ENCODE measurements around the gene RNF113B. TPM values are rescaled to one million over a fixed set of nuclear protein-coding genes. Genes with fewer than 3 reads are reported as not detected.

RNF113B gene
- total RNA-seq, 1 experiment from 2014 or later, result not detected

- CTCF ChIA-PET, result no interaction called here
- Histone ChIP-seq H3K27me3 (replicated peaks; ENCODE audit: control insufficient read depth, insufficient read depth, low read length) (no peaks in the 10 kb centered on the region), H3K36me3 (ENCODE audit: control insufficient read depth, insufficient read depth, low read length) (no peaks in the 10 kb centered on the region; the same call in 1 of the 2 replicates), H3K4me3 (ENCODE audit: low read depth, low read length) (no peak overlapping the region), H3K9me3 (no peaks in the 10 kb centered on the region), H3K4me1 (peaks cover 14% of the 10 kb centered on the region)
- Mint-ChIP-seq H3K9me3 (ENCODE audit: unreplicated experiment) (no peaks in the 10 kb centered on the region), H3K36me3 (ENCODE audit: insufficient read depth, unreplicated experiment) (peaks cover 35% of the 10 kb centered on the region), H3K27me3 (ENCODE audit: insufficient read depth, unreplicated experiment) (no peaks in the 10 kb centered on the region), H3K27ac (ENCODE audit: unreplicated experiment) (no peak overlapping the region), H3K4me1 (ENCODE audit: low read depth, unreplicated experiment) (peaks cover 31% of the 10 kb centered on the region), H3K4me3 (ENCODE audit: unreplicated experiment) (no peak overlapping the region)
- intact Hi-C loops (cut with micrococcal nuclease; ENCODE audit: unreplicated experiment), result no loop called here
- no peak for DNase-seq
- BruUV-seq (replicated peaks), result no TSS peak
- TF ChIP-seq CTCF (IDR thresholded peaks at IDR 0.05; ENCODE audit: insufficient read depth in 1 of 2, low read depth in 1 of 2, low read length in 1 of 2, severe bottlenecking in 1 of 2, unreplicated experiment in 1 of 2), result no peak
- POLR2A ChIA-PET, result no interaction called here
Observed at GRCh38 chr13:98182589-98182988, 5.5 kb upstream of the RNF113B start.

GRCh38 chr13:98182153-98182552 is 5.1 kb upstream of the RNF113B start:
- intact Hi-C loops (cut with micrococcal nuclease; ENCODE audit: unreplicated experiment), result no loop called here
- H3K4me1 ChIP-seq, result peaks cover 14% of the 10 kb centered on the region
- Mint-ChIP-seq H3K4me1 (ENCODE audit: low read depth, unreplicated experiment) (peaks cover 27% of the 10 kb centered on the region), H3K27ac (ENCODE audit: unreplicated experiment) (no peak overlapping the region), H3K36me3 (ENCODE audit: insufficient read depth, unreplicated experiment) (peaks cover 34% of the 10 kb centered on the region), H3K27me3 (ENCODE audit: insufficient read depth, unreplicated experiment) (no peaks in the 10 kb centered on the region), H3K9me3 (ENCODE audit: unreplicated experiment) (no peaks in the 10 kb centered on the region), H3K4me3 (ENCODE audit: unreplicated experiment) (no peak overlapping the region)
- H3K4me3 ChIP-seq (ENCODE audit: low read depth, low read length), result no peak overlapping the region
- TF ChIP-seq CTCF (IDR thresholded peaks at IDR 0.05; ENCODE audit: insufficient read depth in 1 of 2, low read depth in 1 of 2, low read length in 1 of 2, severe bottlenecking in 1 of 2, unreplicated experiment in 1 of 2), result no peak
- no peaks in the 10 kb centered on the region for H3K9me3 ChIP-seq
- DNase-seq, result no peak
- no peaks in the 10 kb centered on the region; the same call in 1 of the 2 replicates for H3K36me3 ChIP-seq (ENCODE audit: control insufficient read depth, insufficient read depth, low read length)
- no TSS peak for BruUV-seq (replicated peaks)
- CTCF ChIA-PET, result no interaction called here
- POLR2A ChIA-PET, result no interaction called here
- H3K27me3 ChIP-seq (replicated peaks; ENCODE audit: control insufficient read depth, insufficient read depth, low read length), result no peaks in the 10 kb centered on the region

GRCh38 chr13:98181111-98181815 is 4.2 kb upstream of the RNF113B start:
- Histone ChIP-seq H3K27me3 (replicated peaks; ENCODE audit: control insufficient read depth, insufficient read depth, low read length) (no peaks in the 10 kb centered on the region), H3K4me3 (ENCODE audit: low read depth, low read length) (no peak overlapping the region), H3K9me3 (no peaks in the 10 kb centered on the region), H3K4me1 (peaks cover 14% of the 10 kb centered on the region), H3K36me3 (ENCODE audit: control insufficient read depth, insufficient read depth, low read length) (peaks cover 1% of the 10 kb centered on the region)
- ChIA-PET POLR2A (no interaction called here), CTCF (no interaction called here)
- intact Hi-C loops (cut with micrococcal nuclease; ENCODE audit: unreplicated experiment), result no loop called here
- no peaks in the 10 kb centered on the region for H3K9me3 Mint-ChIP-seq (ENCODE audit: unreplicated experiment)
- BruUV-seq (replicated peaks), result no TSS peak
- no peak for TF ChIP-seq CTCF (IDR thresholded peaks at IDR 0.05; ENCODE audit: insufficient read depth in 1 of 2, low read depth in 1 of 2, low read length in 1 of 2, severe bottlenecking in 1 of 2, unreplicated experiment in 1 of 2)
- no peak for DNase-seq
- H3K36me3 Mint-ChIP-seq (ENCODE audit: insufficient read depth, unreplicated experiment), result peaks cover 29% of the 10 kb centered on the region
- H3K4me1 Mint-ChIP-seq (ENCODE audit: low read depth, unreplicated experiment), result peaks cover 25% of the 10 kb centered on the region
- H3K27me3 Mint-ChIP-seq (ENCODE audit: insufficient read depth, unreplicated experiment), result no peaks in the 10 kb centered on the region
- no peak overlapping the region for H3K4me3 Mint-ChIP-seq (ENCODE audit: unreplicated experiment)
- H3K27ac Mint-ChIP-seq (ENCODE audit: unreplicated experiment), result no peak overlapping the region
